Measurements from ENCODE around the gene RAB25.
"Not testable (repeated sequence)": the region's sequence is repeated elsewhere in the genome, so short reads cannot be mapped to it uniquely, and the experiment has no call there.

RAB25 gene

DNA sequence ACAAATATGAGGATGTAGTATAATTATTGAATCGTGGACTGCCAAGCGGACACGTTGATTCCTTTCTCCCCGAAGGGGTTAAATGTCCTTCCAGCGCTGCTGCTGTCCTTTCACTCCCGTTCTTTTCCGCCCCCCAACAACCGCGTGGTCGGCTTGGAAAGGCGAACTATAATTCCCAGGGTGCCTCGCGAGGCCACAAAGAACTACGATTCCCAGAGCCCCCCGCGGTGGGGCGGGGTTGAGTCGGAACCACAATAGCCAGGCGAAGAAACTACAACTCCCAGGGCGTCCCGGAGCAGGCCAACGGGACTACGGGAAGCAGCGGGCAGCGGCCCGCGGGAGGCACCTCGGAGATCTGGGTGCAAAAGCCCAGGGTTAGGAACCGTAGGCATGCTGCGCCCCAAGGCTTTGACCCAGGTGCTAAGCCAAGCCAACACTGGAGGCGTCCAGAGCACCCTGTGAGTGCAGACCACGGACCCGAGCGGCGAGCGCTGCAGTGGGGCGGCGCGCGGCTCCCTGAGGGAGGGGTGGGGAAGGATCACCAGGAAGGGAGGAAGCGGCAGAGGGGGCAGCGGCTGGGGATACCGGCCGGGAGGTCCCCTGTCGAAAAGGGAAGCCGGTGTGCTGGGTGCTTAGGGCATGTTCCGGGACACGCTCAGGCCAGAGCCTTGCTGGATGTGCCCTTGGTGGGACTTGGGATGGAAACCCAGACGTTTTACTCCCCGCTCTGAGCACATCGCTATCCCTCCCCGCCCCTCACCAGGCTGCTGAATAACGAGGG, 6.3 kb upstream of the RAB25 start, which contains the start of gene LAMTOR2:
Gene LAMTOR2, plus strand, starts transcription at position 283 of the 781 bp plus-strand sequence. Its CDS starts 108 bp downstream, at position 391.
- DNase-seq (ENCODE audit: low read depth), result peak; percentile 96

DNA sequence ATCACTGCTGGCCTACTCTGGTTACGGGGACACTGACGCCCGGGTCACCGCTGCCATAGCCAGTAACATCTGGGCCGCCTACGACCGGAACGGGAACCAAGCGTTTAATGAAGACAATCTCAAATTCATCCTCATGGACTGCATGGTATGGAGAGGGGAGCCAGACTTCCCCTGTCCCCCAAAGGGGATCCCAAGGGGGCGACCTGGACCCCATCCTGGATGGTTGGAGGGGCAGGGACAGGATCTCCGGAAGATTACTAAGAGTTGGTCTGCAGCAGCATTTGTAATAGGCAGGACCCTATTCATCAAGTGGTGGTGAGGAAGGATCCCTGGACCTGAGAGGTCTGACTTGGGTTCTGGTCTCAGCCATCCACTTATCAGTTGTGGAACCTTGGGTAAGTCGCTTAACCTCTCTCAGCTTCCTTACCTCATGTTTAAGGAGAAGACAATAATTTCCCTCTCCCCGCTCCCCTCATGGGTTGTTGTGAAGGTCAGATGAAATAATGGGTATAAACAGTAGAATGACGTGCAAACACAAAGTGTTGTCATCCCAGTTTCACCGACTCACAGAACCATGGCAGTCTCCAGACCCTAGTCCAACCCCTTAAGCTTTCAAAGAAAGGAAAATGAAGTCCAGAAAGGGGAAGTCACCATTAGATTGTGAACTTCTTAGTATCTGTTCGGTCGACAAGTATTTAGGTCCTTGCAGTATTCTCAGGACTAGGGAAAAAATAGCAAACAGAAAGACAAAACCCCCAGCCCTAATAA, 5.5 kb upstream of the RAB25 start:
- DNase-seq (ENCODE audit: low read depth), result peak; percentile 8

DNA sequence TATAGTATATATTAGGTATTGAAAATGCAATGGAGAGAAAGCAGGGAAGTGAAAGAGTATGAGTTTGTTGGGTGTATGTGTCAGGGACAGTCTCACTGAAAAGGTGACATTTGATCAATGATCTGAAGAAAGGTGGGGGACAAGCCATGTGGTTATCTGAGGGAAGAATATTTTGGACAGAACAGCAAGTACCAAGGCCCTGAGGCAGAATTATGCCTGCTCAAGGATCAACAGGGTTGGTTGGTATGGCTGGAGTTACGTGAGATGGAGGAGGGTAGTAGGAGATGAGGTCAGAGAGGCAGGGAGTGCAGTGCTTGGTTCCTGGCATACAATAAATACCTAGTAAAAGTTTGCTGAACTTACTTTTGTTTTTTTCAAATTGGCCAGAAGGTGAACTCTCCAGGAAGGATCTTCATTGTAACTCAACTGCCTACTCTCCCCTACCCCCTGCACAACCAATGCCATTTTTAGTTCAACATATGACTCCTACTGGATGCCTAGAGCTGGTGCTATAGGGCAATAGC, 4.6 kb upstream of the RAB25 start:
- DNase-seq (ENCODE audit: low read depth), result no peak

GRCh38 chr1:156062189-156062588, 1.2 kb downstream of the RAB25 start:
- DNase-seq (ENCODE audit: low read depth), result no peak

GRCh38 chr1:156063997-156064285, 3.0 kb downstream of the RAB25 start:
- no peak for DNase-seq (ENCODE audit: low read depth)

- DNase-seq (ENCODE audit: low read depth), result no peak
Observed at GRCh38 chr1:156064615-156065014, 3.7 kb downstream of the RAB25 start.

DNA sequence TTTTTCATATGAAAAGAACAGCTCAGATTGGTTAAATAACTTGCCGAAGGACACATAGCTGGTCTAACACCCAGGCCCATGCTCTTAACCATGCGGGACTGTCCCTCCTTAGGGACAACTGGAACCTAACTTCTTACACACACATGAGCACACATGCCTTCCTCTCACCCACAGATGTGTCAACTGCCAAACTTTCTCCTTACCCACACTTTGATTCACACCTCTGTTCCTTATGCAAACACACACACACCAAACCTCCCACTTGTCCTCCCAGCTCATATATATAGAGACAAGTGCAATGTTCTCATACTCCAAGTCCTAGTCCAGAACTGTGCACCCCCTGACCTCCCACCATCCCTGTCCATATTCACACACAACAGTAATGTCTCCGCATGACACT, 4.3 kb downstream of the RAB25 start:
- no peak for DNase-seq (ENCODE audit: low read depth)

- DNase-seq (ENCODE audit: low read depth), result no peak
Observed at GRCh38 chr1:156065871-156066270, 4.9 kb downstream of the RAB25 start.

DNA sequence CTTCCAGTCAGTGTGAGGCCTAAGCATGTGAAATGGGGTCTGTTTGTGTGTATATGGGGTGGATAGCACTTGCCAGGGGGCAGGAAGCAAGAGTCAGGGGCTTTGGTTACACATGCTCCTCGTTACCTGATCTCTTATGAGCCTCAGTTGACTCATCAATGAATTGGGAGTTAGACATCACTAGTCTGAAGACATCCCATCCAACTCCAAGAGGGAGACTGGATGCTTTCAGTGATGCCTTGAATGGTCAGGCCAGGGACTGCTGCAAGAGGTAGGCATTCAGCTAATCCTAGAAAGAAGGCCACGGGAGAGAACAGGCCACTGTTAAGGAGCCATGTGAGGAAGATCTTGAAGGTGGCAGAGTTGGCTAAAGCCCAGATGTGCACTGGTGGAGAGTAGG, 6.3 kb downstream of the RAB25 start:
- DNase-seq (ENCODE audit: low read depth), result no peak

DNA sequence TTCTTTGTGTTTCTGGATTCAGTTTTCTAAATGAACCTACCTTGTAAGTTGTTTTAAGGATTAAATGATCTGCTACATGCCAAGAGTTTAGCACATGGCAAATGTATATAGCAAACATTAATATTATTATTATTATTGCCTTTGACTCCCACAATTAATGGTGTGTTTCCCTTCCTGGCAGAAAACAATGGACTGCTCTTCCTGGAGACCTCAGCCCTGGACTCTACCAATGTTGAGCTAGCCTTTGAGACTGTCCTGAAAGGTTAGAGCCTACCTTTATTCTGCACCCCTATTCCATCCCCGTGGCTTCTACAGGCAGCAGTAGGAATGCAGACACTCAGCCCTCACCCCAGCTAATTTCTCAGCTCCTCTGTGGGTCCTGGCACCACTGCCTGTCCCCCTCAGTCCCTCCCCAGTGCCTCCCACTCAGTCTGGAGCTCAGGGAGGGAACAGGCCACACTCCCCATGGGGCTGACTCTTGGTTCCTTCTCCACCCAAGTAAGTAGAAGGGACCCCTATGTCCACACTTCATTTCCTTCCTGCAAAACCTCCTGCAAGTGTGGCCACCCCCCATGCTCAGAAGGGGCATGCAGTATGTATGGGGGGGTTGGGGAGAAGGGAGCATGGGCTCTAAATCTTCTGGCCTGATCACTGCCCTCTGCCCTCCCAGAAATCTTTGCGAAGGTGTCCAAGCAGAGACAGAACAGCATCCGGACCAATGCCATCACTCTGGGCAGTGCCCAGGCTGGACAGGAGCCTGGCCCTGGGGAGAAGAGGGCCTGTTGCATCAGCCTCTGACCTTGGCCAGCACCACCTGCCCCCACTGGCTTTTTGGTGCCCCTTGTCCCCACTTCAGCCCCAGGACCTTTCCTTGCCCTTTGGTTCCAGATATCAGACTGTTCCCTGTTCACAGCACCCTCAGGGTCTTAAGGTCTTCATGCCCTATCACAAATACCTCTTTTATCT, 8.8 kb downstream of the RAB25 start:
- DNase-seq (ENCODE audit: low read depth), result no peak

- no peak for DNase-seq (ENCODE audit: low read depth)
Observed at GRCh38 chr1:156070548-156070947, 9.6 kb downstream of the RAB25 start.

GRCh38 chr1:156071332-156071816, 10.4 kb downstream of the RAB25 start:
- DNase-seq (ENCODE audit: low read depth), result not testable (repeated sequence)

- DNase-seq (ENCODE audit: low read depth), result no peak
Observed at GRCh38 chr1:156072251-156072650, 11.3 kb downstream of the RAB25 start.

DNA sequence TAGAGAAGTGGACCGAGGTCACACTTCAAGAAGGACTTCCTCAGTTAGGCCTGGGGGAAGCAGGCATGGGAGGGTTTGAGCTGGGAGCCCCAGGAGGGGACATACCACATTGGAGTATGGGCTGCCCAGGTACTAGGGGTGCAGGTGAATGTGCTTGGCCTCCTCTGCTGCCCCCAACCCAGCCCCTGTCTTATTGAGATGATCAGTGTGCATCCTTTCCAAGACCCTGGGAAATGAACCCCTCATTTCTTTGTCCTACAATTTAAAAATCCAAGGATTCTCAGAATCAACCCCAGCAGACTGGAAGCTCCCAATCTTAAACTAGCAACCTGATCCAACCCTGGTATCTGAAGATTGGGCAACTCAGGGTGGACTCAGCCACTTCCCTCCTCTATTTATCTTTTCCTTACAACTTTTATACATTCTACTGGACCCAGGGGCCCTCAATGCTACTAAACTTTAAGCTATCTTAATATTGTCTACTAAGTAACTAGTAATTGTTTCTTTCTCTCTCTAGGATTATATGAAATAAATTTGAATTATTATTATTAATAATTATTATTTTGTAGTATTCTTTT, 12.2 kb downstream of the RAB25 start:
- DNase-seq (ENCODE audit: low read depth), result no peak

- DNase-seq (ENCODE audit: low read depth), result no peak
Observed at GRCh38 chr1:156073740-156074139, 12.8 kb downstream of the RAB25 start.

DNA sequence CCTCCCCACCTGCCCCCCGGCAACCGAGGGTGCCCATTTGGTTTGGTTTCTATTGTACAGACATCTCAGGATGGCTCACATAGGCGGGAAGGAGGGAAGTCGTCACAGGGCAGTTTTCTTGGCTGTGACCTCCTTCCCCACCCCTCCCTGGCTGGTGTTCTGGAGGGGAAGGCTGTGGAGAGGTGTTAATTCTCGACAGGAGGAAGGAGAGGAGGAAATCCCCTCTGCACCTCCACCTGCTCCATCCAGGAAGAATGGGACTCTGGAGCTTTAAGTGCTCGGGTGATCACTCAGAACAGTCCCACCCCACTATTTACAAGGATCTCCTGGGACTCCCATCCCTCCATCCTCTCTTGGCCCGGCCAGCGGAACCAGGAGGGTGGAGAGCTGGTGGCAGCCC, 13.7 kb downstream of the RAB25 start:
- no peak for DNase-seq (ENCODE audit: low read depth)

DNA sequence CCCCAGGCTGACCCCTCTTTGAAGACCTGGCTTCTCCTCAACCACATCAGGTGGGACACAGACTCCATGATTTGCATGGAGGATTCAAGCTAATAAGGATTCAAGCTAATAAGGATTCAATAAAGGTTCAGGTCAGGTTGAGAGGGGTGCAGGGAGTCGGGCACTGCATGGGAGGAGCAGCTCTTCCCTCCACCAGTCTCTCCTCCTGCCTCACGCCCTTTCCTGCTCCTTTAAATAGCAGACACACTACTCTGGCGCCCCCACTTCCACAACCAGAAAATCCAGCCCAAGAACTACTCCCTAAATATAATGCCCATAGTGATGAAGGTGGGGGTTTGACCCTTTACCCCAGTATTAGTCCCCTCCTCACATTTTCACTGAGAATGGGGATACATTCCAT, 14.2 kb downstream of the RAB25 start:
- DNase-seq (ENCODE audit: low read depth), result no peak

GRCh38 chr1:156075775-156076204, 14.8 kb downstream of the RAB25 start:
- DNase-seq (ENCODE audit: low read depth), result no peak

GRCh38 chr1:156076609-156077429, 15.9 kb downstream of the RAB25 start:
- no peak for DNase-seq (ENCODE audit: low read depth)

GRCh38 chr1:156077430-156077760, 16.4 kb downstream of the RAB25 start:
- DNase-seq (ENCODE audit: low read depth), result no peak

GRCh38 chr1:156078728-156079127, 17.8 kb downstream of the RAB25 start:
- DNase-seq (ENCODE audit: low read depth), result no peak

All from stimulated activated CD8-positive, alpha-beta memory T cell treated with anti-CD3 and anti-CD28 coated beads, Interleukin-4, amount 100 ng/mL, for 24 hours (primary cell).